Fibroblast of lung (primary cell): ENCODE measurements around the gene S1PR5. TPM values are rescaled to one million over a fixed set of nuclear protein-coding genes. Genes with fewer than 3 reads are reported as not detected.

ENCODE experiments used
- DNase-seq, 2 donors: peaks; one replicate each; pipeline versions ENCODE4 v3.0.0 to v3.0.0-alpha.2; 2010; ENCODE audit warnings: low read depth in 2 of 2
- H2AFZ ChIP-seq: 2 replicates; pipeline ENCODE4 v1.5.1; 2012; ENCODE audit warnings: low read length, control low read depth, inconsistent platforms
- H3K27ac ChIP-seq: 2 replicates; pipeline ENCODE4 v1.5.1; 2011; ENCODE audit warnings: low read length, control low read depth; ENCODE audit not compliant: insufficient read depth
- H3K27me3 ChIP-seq: 2 replicates; pipeline ENCODE4 v1.5.1; 2011; ENCODE audit warnings: mild to moderate bottlenecking, low read length; ENCODE audit not compliant: control insufficient read depth, insufficient read depth
- H3K36me3 ChIP-seq: 2 replicates; pipeline ENCODE4 v1.5.1; 2011; ENCODE audit warnings: low read length; ENCODE audit not compliant: control insufficient read depth, insufficient read depth
- H3K4me1 ChIP-seq: 2 replicates; pipeline ENCODE4 v1.5.1; 2011; ENCODE audit warnings: low read length; ENCODE audit not compliant: control insufficient read depth, insufficient read depth; ENCODE audit errors: extremely low read depth
- H3K4me2 ChIP-seq: 2 replicates; pipeline ENCODE4 v1.5.1; 2011; ENCODE audit warnings: low read length, control low read depth; ENCODE audit not compliant: insufficient read depth; ENCODE audit errors: extremely low read depth
- H3K4me3 ChIP-seq, 4 experiments: fragments of 200-600 bp in 1 of 4; sonication (generic) in 1 of 4; replicated peaks in 1 of 4; 2 replicates each; pipeline ENCODE4 v1.5.1; 2011 to 2016; ENCODE audit warnings: low read length in 4 of 4, low read depth in 3 of 4, mild to moderate bottlenecking in 3 of 4, control low read depth in 2 of 4, inconsistent platforms in 1 of 4, mixed read lengths in 1 of 4; ENCODE audit not compliant: insufficient read depth in 1 of 4; ENCODE audit errors: control extremely low read depth in 1 of 4
- H3K79me2 ChIP-seq: 2 replicates; pipeline ENCODE4 v1.5.1; 2012; ENCODE audit warnings: mild to moderate bottlenecking, low read length, inconsistent platforms; ENCODE audit not compliant: control insufficient read depth, insufficient read depth
- H3K9ac ChIP-seq: 2 replicates; pipeline ENCODE4 v1.5.1; 2011; ENCODE audit warnings: mild to moderate bottlenecking, low read length, control low read depth; ENCODE audit not compliant: insufficient read depth
- H3K9me3 ChIP-seq: 2 replicates; pipeline ENCODE4 v1.5.1; 2012; ENCODE audit warnings: low read depth, low read length; ENCODE audit not compliant: control insufficient read depth, insufficient read depth
- H4K20me1 ChIP-seq: 2 replicates; pipeline ENCODE4 v1.5.1; 2011; ENCODE audit warnings: low read length; ENCODE audit not compliant: control insufficient read depth, insufficient read depth; ENCODE audit errors: extremely low read depth
- EZH2 ChIP-seq: IDR thresholded peaks from 2 replicates; pipeline ENCODE4 v1.5.1; 2012; ENCODE audit warnings: low read length, control low read depth, mild to moderate bottlenecking; ENCODE audit errors: missing control alignments
- polyA plus RNA-seq, 2 donors: library from polyadenylated mRNA; depleted of rRNA in 1 of 2; stranded (reverse) in 1 of 2; unstranded in 1 of 2; fragments of >200 nt; gene quantifications; 2 replicates each; pipeline ENCODE4 v1.2.1, GENCODE V29; 2011 to 2012; ENCODE audit warnings: missing spikeins in 1 of 2
- total RNA-seq: library from RNA; depleted of rRNA; stranded (reverse); fragments of >200 nt; gene quantifications from 2 replicates; pipeline ENCODE4 v1.2.1, GENCODE V29; 2014
- TF ChIP-seq, protein P1 (sequence below), 2 donors: IDR thresholded peaks in 1 of 2; conservative IDR thresholded peaks in 1 of 2; 1 replicate in 1 of 2; 2 replicates in 1 of 2; pipeline ENCODE4 v1.5.1; 2011 to 2012; ENCODE audit warnings: low read length in 2 of 2, control low read depth in 1 of 2, inconsistent platforms in 1 of 2, low read depth in 1 of 2, mild to moderate bottlenecking in 1 of 2

S1PR5 gene
- total and polyA plus RNA-seq, 2 donors (not counting 1 experiment from before 2014, with no cell fraction given): 0.19 TPM; not detected in 1

DNA sequence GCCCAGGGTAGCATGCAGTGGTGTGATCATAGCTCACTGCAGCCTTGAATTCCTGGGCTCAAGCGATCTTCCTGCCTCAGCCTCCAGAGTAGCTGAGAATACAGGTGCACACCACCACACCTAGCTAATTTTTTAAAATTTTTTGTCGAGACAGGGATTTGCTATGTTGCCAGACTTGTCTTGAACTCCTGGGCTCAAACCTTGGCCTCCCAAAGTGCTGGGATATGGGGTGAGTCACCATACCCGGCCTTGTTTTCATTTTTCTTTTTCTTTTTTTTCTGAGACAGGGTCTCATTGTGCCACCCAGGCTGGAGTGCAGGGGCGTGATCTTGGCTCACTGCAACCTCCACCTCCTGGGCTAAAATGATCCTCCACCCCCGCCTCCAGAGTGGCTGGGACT is 52.8 kb downstream of the S1PR5 start:
- Histone ChIP-seq H3K9ac (no peak overlapping the region), H2AFZ (no peak overlapping the region), H3K27me3 (no peaks in the 10 kb centered on the region), H3K4me3 (no peak overlapping the region), H3K79me2 (no peaks in the 10 kb centered on the region), H3K4me2 (no peak overlapping the region), H3K9me3 (no peaks in the 10 kb centered on the region), H3K4me1 (no peaks in the 10 kb centered on the region), H4K20me1 (no peaks in the 10 kb centered on the region), H3K27ac (no peak overlapping the region), H3K36me3 (peaks cover 6% of the 10 kb centered on the region)
- no peak for TF ChIP-seq EZH2
- TF ChIP-seq, protein P1, sequence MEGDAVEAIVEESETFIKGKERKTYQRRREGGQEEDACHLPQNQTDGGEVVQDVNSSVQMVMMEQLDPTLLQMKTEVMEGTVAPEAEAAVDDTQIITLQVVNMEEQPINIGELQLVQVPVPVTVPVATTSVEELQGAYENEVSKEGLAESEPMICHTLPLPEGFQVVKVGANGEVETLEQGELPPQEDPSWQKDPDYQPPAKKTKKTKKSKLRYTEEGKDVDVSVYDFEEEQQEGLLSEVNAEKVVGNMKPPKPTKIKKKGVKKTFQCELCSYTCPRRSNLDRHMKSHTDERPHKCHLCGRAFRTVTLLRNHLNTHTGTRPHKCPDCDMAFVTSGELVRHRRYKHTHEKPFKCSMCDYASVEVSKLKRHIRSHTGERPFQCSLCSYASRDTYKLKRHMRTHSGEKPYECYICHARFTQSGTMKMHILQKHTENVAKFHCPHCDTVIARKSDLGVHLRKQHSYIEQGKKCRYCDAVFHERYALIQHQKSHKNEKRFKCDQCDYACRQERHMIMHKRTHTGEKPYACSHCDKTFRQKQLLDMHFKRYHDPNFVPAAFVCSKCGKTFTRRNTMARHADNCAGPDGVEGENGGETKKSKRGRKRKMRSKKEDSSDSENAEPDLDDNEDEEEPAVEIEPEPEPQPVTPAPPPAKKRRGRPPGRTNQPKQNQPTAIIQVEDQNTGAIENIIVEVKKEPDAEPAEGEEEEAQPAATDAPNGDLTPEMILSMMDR (conservative IDR thresholded peaks at IDR 0.05 in 1 of 2, IDR thresholded peaks at IDR 0.05 in 1 of 2; ENCODE audit: low read depth in 1 of 2, low read length in 2 of 2): no peak
- no peak for DNase-seq

Other genes starting within 250 kb of the S1PR5 start
- 8.9 and 15.9 TPM in 2 replicates for gene ICAM1, start 246.3 kb downstream of the S1PR5 start, total RNA-seq
- gene ICAM1, start 246.3 kb downstream of the S1PR5 start, polyA plus RNA-seq: 6.9 and 15.2 TPM in 2 replicates
- gene ICAM4, start 230.5 kb downstream of the S1PR5 start, total RNA-seq: 1.8 and 4.1 TPM in 2 replicates
- 0.42 and 0.58 TPM in 2 replicates for gene ICAM4, start 230.5 kb downstream of the S1PR5 start, polyA plus RNA-seq
- gene ICAM5, start 227.5 kb downstream of the S1PR5 start, total RNA-seq: 1.8 and 2.5 TPM in 2 replicates
- 0.47 and 0.55 TPM in 2 replicates for gene ICAM5, start 227.5 kb downstream of the S1PR5 start, polyA plus RNA-seq
- gene ZGLP1, start 207.6 kb downstream of the S1PR5 start, total RNA-seq: 0.51 and 0.66 TPM in 2 replicates
- 0.35 TPM in 2 replicates for gene ZGLP1, start 207.6 kb downstream of the S1PR5 start, polyA plus RNA-seq
- gene FDX2, start 201.4 kb downstream of the S1PR5 start, total RNA-seq: 14.1 and 21.0 TPM in 2 replicates
- 14.0 and 20.8 TPM in 2 replicates for gene FDX2, start 201.4 kb downstream of the S1PR5 start, polyA plus RNA-seq
- 4.9 and 5.6 TPM in 2 replicates for gene RAVER1, start 183.9 kb downstream of the S1PR5 start, total RNA-seq
- 2.3 and 4.3 TPM in 2 replicates for gene RAVER1, start 183.9 kb downstream of the S1PR5 start, polyA plus RNA-seq
- gene ICAM3, start 177.8 kb downstream of the S1PR5 start, total RNA-seq: 4.3 and 5.1 TPM in 2 replicates
- 4.5 and 7.1 TPM in 2 replicates for gene ICAM3, start 177.8 kb downstream of the S1PR5 start, polyA plus RNA-seq
- 72.4 and 95.5 TPM in 2 replicates for gene TYK2, start 136.9 kb downstream of the S1PR5 start, total RNA-seq
- gene TYK2, start 136.9 kb downstream of the S1PR5 start, polyA plus RNA-seq: 17.4 and 24.0 TPM in 2 replicates
- 108 and 129 TPM in 2 replicates for gene CDC37, start 113.9 kb downstream of the S1PR5 start, total RNA-seq
- 266 and 342 TPM in 2 replicates for gene CDC37, start 113.9 kb downstream of the S1PR5 start, polyA plus RNA-seq
- 3.1 and 4.1 TPM in 2 replicates for gene PDE4A, start 96.9 kb downstream of the S1PR5 start, total RNA-seq
- 3.6 and 4.9 TPM in 2 replicates for gene PDE4A, start 96.9 kb downstream of the S1PR5 start, polyA plus RNA-seq
- 81.7 and 103 TPM in 2 replicates for gene KEAP1, start 14.1 kb downstream of the S1PR5 start, total RNA-seq
- 36.1 and 51.3 TPM in 2 replicates for gene KEAP1, start 14.1 kb downstream of the S1PR5 start, polyA plus RNA-seq
- 13.4 and 14.9 TPM in 2 replicates for gene ATG4D, start 26.5 kb upstream of the S1PR5 start, total RNA-seq
- gene ATG4D, start 26.5 kb upstream of the S1PR5 start, polyA plus RNA-seq: 7.2 and 12.8 TPM in 2 replicates
- 8.6 and 10.0 TPM in 2 replicates for gene KRI1, start 48.6 kb upstream of the S1PR5 start, total RNA-seq
- 9.4 and 12.6 TPM in 2 replicates for gene KRI1, start 48.6 kb upstream of the S1PR5 start, polyA plus RNA-seq
- gene CDKN2D, start 51.5 kb upstream of the S1PR5 start, total RNA-seq: 3.9 and 10.7 TPM in 2 replicates
- 9.7 and 15.7 TPM in 2 replicates for gene CDKN2D, start 51.5 kb upstream of the S1PR5 start, polyA plus RNA-seq
- 0.17 TPM in 1 of 2 replicates, not detected in the other for gene AP1M2, start 69.9 kb upstream of the S1PR5 start, total RNA-seq
- 0.16 and 0.45 TPM in 2 replicates for gene AP1M2, start 69.9 kb upstream of the S1PR5 start, polyA plus RNA-seq
- 25.9 and 91.3 TPM in 2 replicates for gene SLC44A2, start 108.1 kb upstream of the S1PR5 start, total RNA-seq
- 96.9 and 173 TPM in 2 replicates for gene SLC44A2, start 108.1 kb upstream of the S1PR5 start, polyA plus RNA-seq
- 55.0 and 78.4 TPM in 2 replicates for gene ILF3, start 136.9 kb upstream of the S1PR5 start, total RNA-seq
- 109 and 163 TPM in 2 replicates for gene ILF3, start 136.9 kb upstream of the S1PR5 start, polyA plus RNA-seq
- 27.7 and 29.1 TPM in 2 replicates for gene QTRT1, start 184.0 kb upstream of the S1PR5 start, total RNA-seq
- 21.1 and 22.6 TPM in 2 replicates for gene QTRT1, start 184.0 kb upstream of the S1PR5 start, polyA plus RNA-seq
- gene DNM2, start 200.6 kb upstream of the S1PR5 start, total RNA-seq: 52.9 and 76.8 TPM in 2 replicates
- gene DNM2, start 200.6 kb upstream of the S1PR5 start, polyA plus RNA-seq: 42.6 and 48.6 TPM in 2 replicates